ENCODE data around the gene USP40.

- TF ChIP-seq CTCF (IDR thresholded peaks at IDR 0.05) (no peak), POLR2A (IDR thresholded peaks at IDR 0.05) (peak in 1 of 4 donors; percentile 9), POLR2AphosphoS5 (IDR thresholded peaks at IDR 0.05) (no peak)
These were observed 80.9 kb downstream of the USP40 start for GRCh38 chr2:233485726-233486125.
